HG02938 (cell line): ENCODE results near the gene SRRM4.
"Not testable (repeated sequence)": the region's sequence is repeated elsewhere in the genome, so short reads cannot be mapped to it uniquely, and the experiment has no call there.

Experiments
- ATAC-seq: cut with Tn5 transposase; IDR thresholded peaks from one replicate; pipeline ENCODE4 v1.9.1; 2021; ENCODE audit warnings: mild to moderate bottlenecking, moderate library complexity; ENCODE audit not compliant: unreplicated experiment

The SRRM4 gene

DNA sequence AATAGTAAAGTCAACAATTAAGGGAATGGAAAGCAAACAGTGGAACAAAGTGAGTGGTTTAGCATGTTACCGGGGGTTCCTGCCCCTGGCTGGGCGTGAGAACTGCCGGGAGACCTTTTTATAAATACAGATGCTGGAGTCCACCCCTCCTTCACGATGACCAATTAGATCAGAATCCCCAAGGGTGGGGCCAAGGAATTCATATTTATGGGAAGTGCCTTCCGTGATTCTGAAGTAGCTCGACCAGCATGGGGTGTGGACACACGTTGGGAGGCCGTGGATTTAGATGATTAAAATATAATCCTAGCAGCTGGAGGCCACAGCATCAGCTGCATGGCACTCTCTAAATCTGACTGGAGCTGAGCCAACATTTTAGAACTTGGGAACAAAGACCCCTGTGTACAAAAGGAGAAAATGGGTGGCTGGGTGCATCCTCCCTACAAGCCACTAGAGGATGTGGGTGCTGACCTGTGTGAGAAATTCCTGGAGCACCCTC is 87.9 kb downstream of the SRRM4 start:
- ATAC-seq: no peak

DNA sequence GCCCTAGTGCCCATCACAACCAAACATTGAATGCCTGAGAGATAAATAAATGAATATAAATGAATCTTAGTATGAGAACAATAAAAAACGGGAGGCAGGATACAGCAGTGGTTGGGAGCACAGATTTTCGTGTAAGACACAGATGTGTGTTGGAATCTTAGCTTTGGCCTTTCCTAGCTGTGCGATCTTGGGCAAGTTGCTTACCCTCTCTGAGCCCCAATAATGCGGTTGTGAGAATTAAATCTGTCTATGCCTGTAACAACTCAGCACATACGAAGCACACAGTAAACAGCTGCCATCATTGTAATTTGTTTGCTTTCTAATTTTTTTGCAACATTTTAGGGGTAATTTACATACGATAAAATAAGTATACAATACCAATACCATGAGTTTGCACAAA is 89.8 kb downstream of the SRRM4 start:
- ATAC-seq: no peak

- no peak for ATAC-seq
Observed at GRCh38 chr12:119071638-119072231, 90.4 kb downstream of the SRRM4 start.

DNA sequence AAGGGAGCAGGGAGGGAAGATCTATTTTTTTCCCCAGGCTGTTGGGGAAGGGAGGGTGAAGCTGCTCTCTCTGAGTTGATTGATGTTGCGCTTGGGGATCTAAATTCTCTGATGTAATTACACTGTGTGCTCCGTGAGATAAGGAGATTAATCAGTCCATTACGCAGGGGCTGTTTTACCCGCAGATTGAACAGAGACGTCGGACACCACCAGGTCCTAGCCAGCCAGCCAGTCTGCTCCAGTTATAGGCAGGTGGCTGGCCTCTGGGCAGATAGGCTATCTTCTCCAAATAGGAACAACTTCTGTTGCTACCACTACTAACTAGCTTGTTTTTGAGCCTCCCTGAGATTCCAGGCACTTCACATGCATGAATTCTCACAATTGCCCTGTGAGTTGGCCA is 91.1 kb downstream of the SRRM4 start:
- ATAC-seq: no peak

DNA sequence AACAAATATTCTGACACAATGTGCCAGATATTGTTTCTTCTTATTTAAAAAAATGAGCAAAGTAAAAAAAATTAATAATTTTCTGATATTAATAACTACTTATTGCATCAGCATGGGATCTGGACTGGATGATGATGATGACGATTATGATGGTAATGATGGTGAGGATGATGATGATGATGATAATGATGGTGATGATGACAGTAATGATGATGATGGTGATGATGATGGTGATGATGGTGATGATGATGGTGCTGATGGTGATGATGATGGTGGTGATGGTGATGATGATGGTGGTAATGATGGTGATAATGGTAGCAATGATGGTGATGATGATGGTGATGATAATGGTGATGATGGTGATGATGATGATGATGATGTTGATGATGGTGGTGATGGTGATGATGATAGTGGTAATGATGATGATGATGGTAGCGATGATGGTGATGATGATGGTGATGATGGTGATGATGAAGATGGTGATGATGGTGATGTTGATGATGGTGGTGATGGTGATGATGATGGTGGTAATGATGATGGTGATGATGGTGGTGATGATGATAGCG is 94.0 kb downstream of the SRRM4 start:
- no peak for ATAC-seq

DNA sequence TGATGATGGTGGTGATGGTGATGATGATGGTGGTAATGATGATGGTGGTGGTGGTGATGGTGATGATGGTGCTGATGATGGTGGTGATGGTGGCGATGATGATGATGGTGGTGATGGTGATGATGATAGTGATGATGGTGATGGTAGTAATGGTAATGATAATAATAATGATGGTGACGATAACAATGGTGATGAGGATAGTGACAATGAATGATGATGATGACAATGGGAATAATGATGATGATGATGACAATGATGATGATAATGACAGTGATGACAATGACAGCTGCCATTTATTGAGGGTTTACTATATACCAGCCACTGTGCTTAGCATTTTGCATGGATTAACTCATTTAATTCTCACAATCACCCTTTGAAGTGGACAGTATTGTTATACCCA is 94.6 kb downstream of the SRRM4 start:
- ATAC-seq: no peak

- no peak for ATAC-seq
Observed at GRCh38 chr12:119079530-119079929, 98.2 kb downstream of the SRRM4 start.

- ATAC-seq: no peak
Observed at GRCh38 chr12:119082016-119082415, 100.7 kb downstream of the SRRM4 start.

GRCh38 chr12:119082496-119082895 is 101.2 kb downstream of the SRRM4 start:
- no peak for ATAC-seq

DNA sequence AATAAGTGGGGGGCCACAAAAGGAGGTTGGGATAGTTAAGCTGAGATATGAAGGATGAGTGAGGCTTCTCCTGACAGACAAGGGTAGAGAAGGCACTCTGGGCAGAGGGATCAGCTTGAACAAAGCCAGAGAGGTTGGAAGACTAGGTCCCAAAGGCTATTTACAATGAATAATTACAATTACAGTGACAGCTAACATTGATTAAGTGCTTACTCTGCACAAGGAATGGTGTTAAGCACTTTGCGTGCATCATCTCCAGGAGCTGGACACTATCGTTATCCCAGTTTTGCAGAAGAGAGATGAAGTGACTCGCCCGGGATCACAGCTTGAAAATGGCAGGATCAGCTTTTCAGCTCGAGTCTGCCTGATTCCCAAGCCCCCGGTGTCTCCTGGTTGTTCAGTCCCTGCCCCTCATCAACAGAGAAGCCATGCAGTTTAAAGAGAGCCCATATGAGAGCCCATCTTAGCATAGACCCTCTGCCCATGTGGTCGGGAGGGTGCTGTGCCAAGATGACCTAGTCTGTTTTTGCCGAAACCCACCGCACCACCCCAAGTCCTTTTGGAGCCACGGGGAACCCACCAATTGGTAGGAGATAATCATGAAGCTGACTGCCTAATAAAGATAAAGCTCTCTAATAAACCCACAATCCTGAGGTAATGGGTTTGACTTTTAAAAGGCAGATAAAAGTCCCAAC is 107.5 kb downstream of the SRRM4 start:
- ATAC-seq: no peak

GRCh38 chr12:119089380-119090013 is 108.2 kb downstream of the SRRM4 start:
- ATAC-seq: no peak

GRCh38 chr12:119090276-119090675 is 108.9 kb downstream of the SRRM4 start:
- ATAC-seq: no peak

GRCh38 chr12:119090865-119091264 is 109.5 kb downstream of the SRRM4 start:
- ATAC-seq: no peak

- no peak for ATAC-seq
Observed at GRCh38 chr12:119096429-119097202, 115.3 kb downstream of the SRRM4 start.

- ATAC-seq: no peak
Observed at GRCh38 chr12:119100933-119101332, 119.6 kb downstream of the SRRM4 start.

DNA sequence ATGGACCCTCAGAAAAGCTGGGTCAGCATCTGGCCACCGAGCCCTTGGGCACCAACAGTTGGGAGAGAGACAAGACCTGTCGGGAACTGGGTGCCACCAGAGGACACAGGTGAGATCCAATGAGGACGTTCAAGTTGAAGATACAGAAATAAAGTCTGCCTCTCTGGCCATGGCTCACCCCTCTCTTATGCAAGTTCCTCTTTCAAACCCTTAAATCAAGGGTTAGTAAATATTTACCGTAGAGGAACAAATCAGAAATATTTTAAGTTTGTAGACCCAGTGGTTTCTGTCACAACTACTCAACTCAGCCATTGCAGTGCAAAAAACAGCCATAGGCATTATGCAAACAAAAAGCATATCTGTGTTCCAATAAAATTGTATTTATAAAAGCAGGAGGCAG is 120.9 kb downstream of the SRRM4 start:
- no peak for ATAC-seq

DNA sequence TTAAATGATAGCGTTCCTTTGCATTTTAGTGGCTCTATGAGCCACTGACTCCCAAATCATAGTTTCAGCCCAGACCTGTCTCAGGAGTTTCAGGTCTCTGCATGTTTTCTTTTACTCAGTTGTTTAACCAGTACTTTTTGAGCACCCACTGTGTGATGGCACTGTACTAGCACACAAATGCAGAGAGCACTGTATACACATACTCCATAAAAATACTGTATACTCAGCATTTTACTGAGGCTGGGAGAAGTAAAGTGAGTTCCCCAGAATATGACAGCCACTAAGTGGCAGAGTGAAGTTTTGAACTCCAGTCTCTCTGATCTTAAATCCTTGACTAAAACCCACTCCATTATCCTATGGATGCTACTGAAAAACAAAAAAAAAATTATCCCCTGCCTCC is 121.4 kb downstream of the SRRM4 start:
- ATAC-seq: no peak

DNA sequence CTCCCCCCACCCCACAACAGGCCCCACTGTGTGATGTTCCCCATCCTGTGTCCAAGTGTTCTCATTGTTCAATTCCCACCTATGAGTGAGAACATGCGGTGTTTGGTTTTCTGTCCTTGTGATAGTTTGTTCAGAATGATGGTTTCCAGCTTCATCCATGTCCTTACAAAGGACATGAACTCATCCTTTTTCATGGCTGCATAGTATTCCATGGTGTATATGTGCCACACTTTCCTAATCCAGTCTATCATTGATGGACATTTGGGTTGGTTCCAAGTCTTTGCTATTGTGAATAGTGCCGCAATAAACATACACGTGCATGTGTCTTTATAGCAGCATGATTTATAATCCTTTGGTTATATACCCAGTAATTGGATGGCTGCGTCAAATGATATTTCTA is 123.6 kb downstream of the SRRM4 start:
- ATAC-seq: not testable (repeated sequence)

DNA sequence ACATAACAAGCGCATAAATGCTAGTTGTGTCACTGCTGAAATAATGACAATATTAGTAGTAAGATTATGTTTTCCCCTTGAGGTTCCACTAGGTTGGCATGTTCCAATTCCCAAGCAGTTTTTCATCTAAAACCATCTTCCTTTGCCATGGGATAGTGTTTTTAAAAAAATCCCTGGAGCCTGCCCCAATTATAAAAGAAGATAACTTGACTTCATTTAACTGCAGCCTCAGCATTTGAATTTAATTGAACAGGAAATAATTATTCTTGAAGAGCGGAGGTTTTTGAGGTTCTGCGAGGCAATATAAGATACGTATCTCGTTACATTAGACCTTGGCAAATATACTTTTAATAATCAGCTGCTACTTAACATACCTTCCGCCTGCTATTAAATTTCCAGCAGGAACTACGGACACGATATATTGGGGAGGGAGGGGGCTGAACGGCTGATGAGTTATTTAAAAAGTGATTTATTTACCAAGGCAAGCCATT is 132.2 kb downstream of the SRRM4 start:
- ATAC-seq: no peak

GRCh38 chr12:119114294-119114693 is 133.0 kb downstream of the SRRM4 start:
- ATAC-seq: no peak
